Upper lobe of right lung (tissue), 1 donor: ENCODE measurements around the gene ITPRIP. TPM values are rescaled to one million over a fixed set of nuclear protein-coding genes. Genes with fewer than 3 reads are reported as not detected.

Source experiments
- ATAC-seq: fragments of 200-7000 bp; cut with Tn5 transposase; one replicate; pipeline ENCODE4 v1.9.1; 2020; ENCODE audit warnings: mild to moderate bottlenecking, moderate library complexity
- DNase-seq: peaks from one replicate; pipeline ENCODE4 v3.0.0-alpha.2; 2020
- H3K27ac ChIP-seq: fragments of 200-600 bp; one replicate; pipeline ENCODE4 v1.8.0; 2022
- H3K27me3 ChIP-seq: fragments of 200-600 bp; one replicate; pipeline ENCODE4 v1.8.0; 2022; ENCODE audit warnings: mild to moderate bottlenecking
- H3K36me3 ChIP-seq: fragments of 200-600 bp; one replicate; pipeline ENCODE4 v1.8.0; 2022
- H3K4me1 ChIP-seq: fragments of 200-600 bp; one replicate; pipeline ENCODE4 v1.8.0; 2022
- H3K4me3 ChIP-seq: fragments of 200-600 bp; one replicate; pipeline ENCODE4 v1.8.0; 2022; ENCODE audit warnings: mild to moderate bottlenecking
- H3K9me3 ChIP-seq: fragments of 200-600 bp; one replicate; pipeline ENCODE4 v1.8.0; 2022
- CTCF ChIP-seq: fragments of 200-600 bp; IDR thresholded peaks from one replicate; pipeline ENCODE4 v1.8.0; 2022; ENCODE audit warnings: antibody characterized with exemption
- intact Hi-C: fragments of 100-400 bp; cut with DNase I; formaldehyde crosslinking; loops from one replicate; pipeline ENCODE4 v1.11.0; 2022
- total RNA-seq: library from RNA; stranded (reverse); fragmentation: NEBNext Ultra II Directional; extraction: Animal tissue kit (Norgen Biotek cat#: 25700); gene quantifications from one replicate; pipeline ENCODE4 v1.2.1, GENCODE V29; 2021
- donor health status: DM: no; HTN: yes; CAD: no; lungs with severe emphysema.

The ITPRIP gene
- total RNA-seq, 1 donor from 2014 or later, result 34.4 TPM

GRCh38 chr10:104268405-104268712 lies 69.9 kb downstream of the ITPRIP start:
- no peaks in the 10 kb centered on the region for H3K27me3 ChIP-seq
- intact Hi-C loops, result no loop called here
- no peak for ATAC-seq
- peak overlapping the region; percentile 89 for H3K4me3 ChIP-seq
- H3K36me3 ChIP-seq, result peaks cover 50% of the 10 kb centered on the region
- TF ChIP-seq CTCF, result no peak
- H3K4me1 ChIP-seq, result peaks cover 8% of the 10 kb centered on the region
- H3K9me3 ChIP-seq, result no peaks in the 10 kb centered on the region
- DNase-seq, result no peak
- peak overlapping the region; percentile 89 for H3K27ac ChIP-seq

GRCh38 chr10:104267721-104268404 lies 70.4 kb downstream of the ITPRIP start:
- Histone ChIP-seq H3K9me3 (no peaks in the 10 kb centered on the region), H3K4me3 (peak overlapping the region; percentile 89), H3K4me1 (peaks cover 8% of the 10 kb centered on the region), H3K27me3 (no peaks in the 10 kb centered on the region), H3K36me3 (peaks cover 55% of the 10 kb centered on the region), H3K27ac (peak overlapping the region; percentile 89)
- DNase-seq, result no peak
- intact Hi-C loops, result no loop called here
- TF ChIP-seq CTCF, result no peak
- ATAC-seq, result no peak

GRCh38 chr10:104264783-104265182 lies 73.5 kb downstream of the ITPRIP start:
- Histone ChIP-seq H3K4me3 (no peak overlapping the region), H3K36me3 (peaks cover 85% of the 10 kb centered on the region), H3K27ac (no peak overlapping the region), H3K9me3 (no peaks in the 10 kb centered on the region), H3K4me1 (peaks cover 23% of the 10 kb centered on the region), H3K27me3 (no peaks in the 10 kb centered on the region)
- TF ChIP-seq CTCF, result no peak
- ATAC-seq (no peak), DNase-seq (no peak)
- intact Hi-C loops, result no loop called here

GRCh38 chr10:104262055-104262454 lies 76.2 kb downstream of the ITPRIP start:
- TF ChIP-seq CTCF, result no peak
- Histone ChIP-seq H3K27ac (no peak overlapping the region), H3K36me3 (peaks cover 98% of the 10 kb centered on the region), H3K27me3 (no peaks in the 10 kb centered on the region), H3K9me3 (no peaks in the 10 kb centered on the region), H3K4me3 (no peak overlapping the region), H3K4me1 (peaks cover 37% of the 10 kb centered on the region)
- DNase-seq, result no peak
- intact Hi-C loops, result no loop called here
- ATAC-seq, result no peak

GRCh38 chr10:104260775-104261115 lies 77.5 kb downstream of the ITPRIP start:
- ATAC-seq (peak; percentile 55), DNase-seq (no peak)
- Histone ChIP-seq H3K4me1 (peaks cover 48% of the 10 kb centered on the region), H3K36me3 (peaks cover 85% of the 10 kb centered on the region), H3K27me3 (no peaks in the 10 kb centered on the region), H3K27ac (peak overlapping the region; percentile 48), H3K9me3 (no peaks in the 10 kb centered on the region), H3K4me3 (no peak overlapping the region)
- intact Hi-C loops, result no loop called here
- TF ChIP-seq CTCF, result no peak
